Fibroblast of lung (primary cell): ENCODE results near the gene FOXJ1. TPM values are rescaled to one million over a fixed set of nuclear protein-coding genes. Genes with fewer than 3 reads are reported as not detected.

ENCODE experiments used
- DNase-seq, 2 donors: peaks; one replicate each; pipeline versions ENCODE4 v3.0.0 to v3.0.0-alpha.2; 2010; ENCODE audit warnings: low read depth in 2 of 2
- H2AFZ ChIP-seq: 2 replicates; pipeline ENCODE4 v1.5.1; 2012; ENCODE audit warnings: low read length, control low read depth, inconsistent platforms
- H3K27ac ChIP-seq: 2 replicates; pipeline ENCODE4 v1.5.1; 2011; ENCODE audit warnings: low read length, control low read depth; ENCODE audit not compliant: insufficient read depth
- H3K27me3 ChIP-seq: 2 replicates; pipeline ENCODE4 v1.5.1; 2011; ENCODE audit warnings: mild to moderate bottlenecking, low read length; ENCODE audit not compliant: control insufficient read depth, insufficient read depth
- H3K36me3 ChIP-seq: 2 replicates; pipeline ENCODE4 v1.5.1; 2011; ENCODE audit warnings: low read length; ENCODE audit not compliant: control insufficient read depth, insufficient read depth
- H3K4me1 ChIP-seq: 2 replicates; pipeline ENCODE4 v1.5.1; 2011; ENCODE audit warnings: low read length; ENCODE audit not compliant: control insufficient read depth, insufficient read depth; ENCODE audit errors: extremely low read depth
- H3K4me2 ChIP-seq: 2 replicates; pipeline ENCODE4 v1.5.1; 2011; ENCODE audit warnings: low read length, control low read depth; ENCODE audit not compliant: insufficient read depth; ENCODE audit errors: extremely low read depth
- H3K4me3 ChIP-seq, 4 experiments: fragments of 200-600 bp in 1 of 4; sonication (generic) in 1 of 4; replicated peaks in 1 of 4; 2 replicates each; pipeline ENCODE4 v1.5.1; 2011 to 2016; ENCODE audit warnings: low read length in 4 of 4, low read depth in 3 of 4, mild to moderate bottlenecking in 3 of 4, control low read depth in 2 of 4, inconsistent platforms in 1 of 4, mixed read lengths in 1 of 4; ENCODE audit not compliant: insufficient read depth in 1 of 4; ENCODE audit errors: control extremely low read depth in 1 of 4
- H3K79me2 ChIP-seq: 2 replicates; pipeline ENCODE4 v1.5.1; 2012; ENCODE audit warnings: mild to moderate bottlenecking, low read length, inconsistent platforms; ENCODE audit not compliant: control insufficient read depth, insufficient read depth
- H3K9ac ChIP-seq: 2 replicates; pipeline ENCODE4 v1.5.1; 2011; ENCODE audit warnings: mild to moderate bottlenecking, low read length, control low read depth; ENCODE audit not compliant: insufficient read depth
- H3K9me3 ChIP-seq: 2 replicates; pipeline ENCODE4 v1.5.1; 2012; ENCODE audit warnings: low read depth, low read length; ENCODE audit not compliant: control insufficient read depth, insufficient read depth
- H4K20me1 ChIP-seq: 2 replicates; pipeline ENCODE4 v1.5.1; 2011; ENCODE audit warnings: low read length; ENCODE audit not compliant: control insufficient read depth, insufficient read depth; ENCODE audit errors: extremely low read depth
- CTCF ChIP-seq, 2 donors: IDR thresholded peaks in 1 of 2; conservative IDR thresholded peaks in 1 of 2; 1 replicate in 1 of 2; 2 replicates in 1 of 2; pipeline ENCODE4 v1.5.1; 2011 to 2012; ENCODE audit warnings: low read length in 2 of 2, control low read depth in 1 of 2, inconsistent platforms in 1 of 2, low read depth in 1 of 2, mild to moderate bottlenecking in 1 of 2
- EZH2 ChIP-seq: IDR thresholded peaks from 2 replicates; pipeline ENCODE4 v1.5.1; 2012; ENCODE audit warnings: low read length, control low read depth, mild to moderate bottlenecking; ENCODE audit errors: missing control alignments
- polyA plus RNA-seq, 2 donors: library from polyadenylated mRNA; depleted of rRNA in 1 of 2; stranded (reverse) in 1 of 2; unstranded in 1 of 2; fragments of >200 nt; gene quantifications; 2 replicates each; pipeline ENCODE4 v1.2.1, GENCODE V29; 2011 to 2012; ENCODE audit warnings: missing spikeins in 1 of 2
- total RNA-seq: library from RNA; depleted of rRNA; stranded (reverse); fragments of >200 nt; gene quantifications from 2 replicates; pipeline ENCODE4 v1.2.1, GENCODE V29; 2014

Gene FOXJ1
- total and polyA plus RNA-seq, 2 donors (not counting 1 experiment from before 2014, with no cell fraction given): not detected

GRCh38 chr17:76182016-76182764 is 41.1 kb upstream of the FOXJ1 start:
- Histone ChIP-seq H3K9ac (no peak overlapping the region), H2AFZ (peak overlapping the region; percentile 22), H3K36me3 (no peaks in the 10 kb centered on the region), H4K20me1 (no peaks in the 10 kb centered on the region), H3K4me2 (no peak overlapping the region), H3K27me3 (no peaks in the 10 kb centered on the region), H3K27ac (no peak overlapping the region), H3K4me3 (no peak overlapping the region), H3K4me1 (no peaks in the 10 kb centered on the region), H3K9me3 (no peaks in the 10 kb centered on the region), H3K79me2 (no peaks in the 10 kb centered on the region)
- DNase-seq: peak; percentile 79 to 91
- TF ChIP-seq EZH2 (no peak), CTCF (conservative IDR thresholded peaks at IDR 0.05 in 1 of 2, IDR thresholded peaks at IDR 0.05 in 1 of 2; ENCODE audit: low read depth in 1 of 2, low read length in 2 of 2) (peak; percentile 91 to 95)

GRCh38 chr17:76179496-76180467 is 38.7 kb upstream of the FOXJ1 start:
- Histone ChIP-seq H3K27ac (no peak overlapping the region), H3K79me2 (no peaks in the 10 kb centered on the region), H3K9me3 (no peaks in the 10 kb centered on the region), H3K4me1 (no peaks in the 10 kb centered on the region), H3K4me3 (no peak overlapping the region), H3K36me3 (no peaks in the 10 kb centered on the region), H2AFZ (no peak overlapping the region), H3K27me3 (no peaks in the 10 kb centered on the region), H3K9ac (no peak overlapping the region), H3K4me2 (no peak overlapping the region), H4K20me1 (no peaks in the 10 kb centered on the region)
- TF ChIP-seq EZH2: no peak
- TF ChIP-seq CTCF (conservative IDR thresholded peaks at IDR 0.05 in 1 of 2, IDR thresholded peaks at IDR 0.05 in 1 of 2; ENCODE audit: low read depth in 1 of 2, low read length in 2 of 2): no peak
- peak in 1 of 2 donors; percentile 12 for DNase-seq

- Histone ChIP-seq H3K9me3 (no peaks in the 10 kb centered on the region), H2AFZ (no peak overlapping the region), H3K4me1 (no peaks in the 10 kb centered on the region), H4K20me1 (no peaks in the 10 kb centered on the region), H3K27me3 (no peaks in the 10 kb centered on the region), H3K36me3 (no peaks in the 10 kb centered on the region), H3K79me2 (no peaks in the 10 kb centered on the region), H3K27ac (no peak overlapping the region), H3K4me2 (no peak overlapping the region), H3K4me3 (no peak overlapping the region), H3K9ac (no peak overlapping the region)
- no peak for DNase-seq
- no peak for TF ChIP-seq CTCF (conservative IDR thresholded peaks at IDR 0.05 in 1 of 2, IDR thresholded peaks at IDR 0.05 in 1 of 2; ENCODE audit: low read depth in 1 of 2, low read length in 2 of 2)
- no peak for TF ChIP-seq EZH2
Measured at GRCh38 chr17:76178124-76178523, 37.1 kb upstream of the FOXJ1 start.
